NCI-H345 treated with DMSO at 0.1 percent for 48 hours (cell line): Measurements from ENCODE around the gene CIART.
"Not testable (repeated sequence)": the region's sequence is repeated elsewhere in the genome, so short reads cannot be mapped to it uniquely, and the experiment has no call there.

Experiments used
- DNase-seq: peaks from one replicate; lab custom pipeline; 2025; ENCODE audit not compliant: unreplicated experiment; lab: John Stamatoyannopoulos, UW

Gene CIART, protein sequence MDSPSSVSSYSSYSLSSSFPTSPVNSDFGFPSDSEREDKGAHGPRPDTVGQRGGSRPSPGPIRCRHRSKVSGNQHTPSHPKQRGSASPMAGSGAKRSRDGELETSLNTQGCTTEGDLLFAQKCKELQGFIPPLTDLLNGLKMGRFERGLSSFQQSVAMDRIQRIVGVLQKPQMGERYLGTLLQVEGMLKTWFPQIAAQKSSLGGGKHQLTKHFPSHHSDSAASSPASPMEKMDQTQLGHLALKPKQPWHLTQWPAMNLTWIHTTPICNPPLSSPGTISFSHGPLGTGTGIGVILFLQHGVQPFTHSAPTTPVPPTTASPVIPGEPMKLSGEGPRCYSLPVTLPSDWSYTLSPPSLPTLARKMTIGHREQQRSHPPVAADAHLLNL

DNA sequence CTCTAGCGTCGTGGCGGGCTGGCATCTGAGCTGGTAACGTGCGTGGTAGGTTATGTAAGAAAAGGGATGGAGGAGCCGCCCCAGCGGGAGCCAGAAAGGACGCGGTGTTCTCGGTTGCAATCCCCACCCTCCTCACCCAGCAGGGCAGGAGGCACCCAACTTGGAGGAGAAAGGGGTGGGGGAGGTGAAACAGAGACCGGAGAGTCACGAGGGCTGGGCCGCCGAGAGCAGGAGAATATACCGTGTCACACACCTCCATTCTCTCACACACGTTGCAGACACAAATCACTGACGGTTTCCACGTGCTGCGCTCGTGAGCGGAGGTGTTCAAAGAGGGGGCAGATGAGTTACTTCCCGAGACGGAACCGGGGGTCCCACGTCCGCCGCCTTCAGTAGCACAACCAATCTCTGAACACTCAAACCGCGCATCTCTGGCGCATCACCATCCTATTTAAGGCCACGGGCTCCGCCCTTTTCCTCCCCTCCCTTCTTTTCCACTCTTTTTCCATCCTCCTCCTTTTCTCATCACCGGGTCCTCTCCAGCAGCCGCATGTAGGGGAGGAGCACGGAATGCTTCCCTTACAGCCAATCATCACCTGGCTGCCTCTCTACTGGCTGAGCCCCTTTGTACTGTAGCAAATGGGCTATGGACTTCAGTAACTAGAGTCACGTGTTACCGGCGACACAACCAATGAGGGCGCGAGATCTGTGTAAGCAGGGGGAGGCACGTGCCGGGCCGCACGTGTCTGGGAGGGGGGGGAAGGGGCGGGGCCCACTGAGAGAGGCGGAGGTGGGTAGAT lies at the start of gene CIART:
Gene CIART, plus strand, starts transcription at position 797 of the 800 bp plus-strand sequence. CDS start 714 bp downstream, outside the sequence.
- DNase-seq: peak; percentile 100

DNA sequence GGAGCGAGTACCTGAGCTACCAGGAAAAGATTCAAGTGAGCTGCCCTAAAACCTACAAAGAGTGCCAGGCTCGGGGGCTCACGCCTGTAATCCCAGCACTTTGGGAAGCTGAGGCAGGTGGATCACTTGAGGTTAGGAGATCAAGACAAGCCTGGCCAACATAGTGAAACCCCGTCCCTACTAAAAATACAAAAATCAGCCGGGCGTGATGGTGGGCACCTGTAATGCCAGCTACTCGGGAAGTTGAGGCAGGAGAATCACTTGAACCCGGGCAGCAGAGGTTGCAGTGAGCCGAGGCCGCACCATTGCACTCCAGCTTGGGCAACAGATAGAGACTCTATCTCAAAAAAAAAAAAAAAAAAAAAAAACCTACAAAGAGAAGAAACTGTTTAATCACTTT lies 49.4 kb upstream of the CIART start:
- not testable (repeated sequence) for DNase-seq

DNA sequence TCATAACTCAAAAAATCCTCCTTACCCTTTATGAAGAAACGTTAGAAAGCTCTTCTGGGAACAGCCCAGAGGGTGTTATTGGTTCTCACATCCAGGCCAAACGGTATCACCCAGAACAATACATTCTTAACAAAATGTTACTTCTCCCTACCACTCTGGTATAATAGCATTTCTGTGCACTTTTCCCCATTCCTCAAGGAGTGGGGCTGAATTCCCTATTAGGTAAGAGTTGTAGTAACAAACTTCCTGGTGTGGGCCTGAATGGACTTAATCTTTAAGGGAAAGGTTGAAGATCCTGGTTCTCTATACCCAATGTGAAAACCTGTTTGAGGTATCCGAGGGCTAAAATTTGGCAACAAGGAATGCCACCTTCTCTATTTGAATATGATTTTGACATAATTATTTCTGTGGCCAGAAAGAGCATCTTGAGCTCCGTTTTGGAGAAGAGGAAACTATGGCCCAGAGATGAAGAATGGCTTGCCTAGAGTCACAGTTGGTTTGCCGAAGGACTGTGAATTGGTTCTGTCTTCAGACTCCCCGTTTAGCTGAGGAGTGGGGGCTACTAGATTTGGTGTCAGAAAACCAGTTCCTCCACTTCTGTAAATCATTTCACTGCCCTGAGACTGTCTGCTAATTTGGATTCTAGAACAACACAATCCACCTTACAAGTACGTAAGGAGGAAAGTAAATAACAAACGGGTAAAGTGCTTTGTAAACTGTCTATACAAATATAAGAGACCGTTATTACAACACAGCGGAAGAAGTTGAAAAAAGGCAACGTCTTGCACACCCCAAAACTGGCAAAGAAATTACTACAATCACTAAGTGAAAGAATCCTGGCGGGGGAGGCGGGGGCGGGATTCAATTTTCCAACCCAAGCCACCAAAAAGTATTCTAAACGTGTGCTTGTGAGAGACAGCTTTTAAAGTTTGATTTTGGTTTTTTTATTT lies 48.7 kb upstream of the CIART start:
- peak; percentile 35 for DNase-seq

DNA sequence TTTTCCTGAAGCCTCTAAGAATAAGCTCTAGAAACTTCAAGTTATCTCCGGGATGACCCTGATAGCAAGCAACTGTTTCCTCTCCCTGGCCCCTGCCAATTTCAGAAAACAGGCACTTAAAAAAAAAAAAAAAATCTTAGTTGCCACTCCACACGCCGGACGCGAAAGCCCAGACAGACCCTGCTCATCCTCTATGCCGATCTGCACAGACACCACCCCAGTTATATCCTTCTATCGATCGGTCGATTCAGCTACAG lies 48.1 kb upstream of the CIART start:
- DNase-seq: no peak

DNA sequence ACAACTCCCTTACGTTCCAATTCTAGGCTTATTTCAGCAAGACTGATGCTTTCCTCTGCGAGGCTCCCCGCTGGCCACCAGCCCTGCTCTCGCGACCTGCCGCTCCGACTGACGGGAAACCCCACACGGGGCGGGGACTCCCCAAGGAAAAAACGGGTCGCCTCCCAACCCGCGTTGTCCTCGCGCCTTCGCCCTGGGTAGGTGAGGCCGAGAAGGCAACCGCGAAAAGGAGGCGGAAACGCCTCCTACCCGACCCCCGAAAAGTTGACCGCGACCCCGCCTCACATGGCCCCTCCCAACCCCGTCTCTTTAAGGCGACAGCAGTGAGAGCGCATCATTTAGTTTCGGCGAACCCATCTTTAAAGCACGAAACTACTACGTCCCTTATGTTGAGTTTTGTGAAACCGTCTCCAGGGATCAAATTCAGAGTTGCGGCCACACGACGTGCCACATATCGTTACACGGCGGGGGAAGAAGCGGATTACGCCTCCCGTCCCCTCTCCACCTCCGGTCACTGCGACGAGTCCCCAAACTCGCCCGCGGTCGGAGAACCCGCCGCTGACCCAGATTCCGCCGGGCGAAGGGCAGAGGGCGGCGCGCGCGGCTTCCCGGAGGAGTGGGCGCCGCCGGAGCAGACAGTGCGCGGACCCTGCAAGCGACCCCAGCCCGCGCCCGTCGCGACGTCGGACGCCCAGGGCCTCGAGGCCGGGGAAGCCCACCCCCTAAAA lies 47.6 kb upstream of the CIART start:
- peak; percentile 89 for DNase-seq

DNA sequence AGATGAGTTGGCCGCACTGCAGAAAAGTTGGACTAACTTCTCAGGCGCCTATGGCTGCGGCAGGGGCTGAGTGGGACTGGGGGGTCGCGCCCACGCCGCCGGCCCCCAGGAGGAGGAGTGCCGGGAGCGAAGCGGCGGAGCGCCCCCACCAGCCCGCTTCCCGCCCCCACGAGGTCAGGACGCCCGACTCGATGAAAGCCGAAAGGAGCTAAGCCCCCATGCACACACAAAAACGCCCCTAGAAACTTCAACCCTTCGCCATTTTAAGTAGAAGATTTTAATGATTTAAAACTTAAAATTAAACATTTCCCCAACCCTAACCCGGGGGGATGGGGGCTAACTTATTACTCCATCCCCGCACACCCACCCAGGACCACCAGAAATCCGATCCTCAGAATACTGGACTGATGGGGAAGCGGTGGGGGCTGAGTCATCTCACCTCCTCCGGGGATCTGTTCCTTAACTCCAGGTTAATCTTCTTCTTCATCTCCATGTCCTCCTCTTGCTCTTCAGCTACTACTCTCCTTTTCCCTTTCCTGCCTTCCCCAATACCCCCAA lies 47.0 kb upstream of the CIART start:
- peak; percentile 82 for DNase-seq

DNA sequence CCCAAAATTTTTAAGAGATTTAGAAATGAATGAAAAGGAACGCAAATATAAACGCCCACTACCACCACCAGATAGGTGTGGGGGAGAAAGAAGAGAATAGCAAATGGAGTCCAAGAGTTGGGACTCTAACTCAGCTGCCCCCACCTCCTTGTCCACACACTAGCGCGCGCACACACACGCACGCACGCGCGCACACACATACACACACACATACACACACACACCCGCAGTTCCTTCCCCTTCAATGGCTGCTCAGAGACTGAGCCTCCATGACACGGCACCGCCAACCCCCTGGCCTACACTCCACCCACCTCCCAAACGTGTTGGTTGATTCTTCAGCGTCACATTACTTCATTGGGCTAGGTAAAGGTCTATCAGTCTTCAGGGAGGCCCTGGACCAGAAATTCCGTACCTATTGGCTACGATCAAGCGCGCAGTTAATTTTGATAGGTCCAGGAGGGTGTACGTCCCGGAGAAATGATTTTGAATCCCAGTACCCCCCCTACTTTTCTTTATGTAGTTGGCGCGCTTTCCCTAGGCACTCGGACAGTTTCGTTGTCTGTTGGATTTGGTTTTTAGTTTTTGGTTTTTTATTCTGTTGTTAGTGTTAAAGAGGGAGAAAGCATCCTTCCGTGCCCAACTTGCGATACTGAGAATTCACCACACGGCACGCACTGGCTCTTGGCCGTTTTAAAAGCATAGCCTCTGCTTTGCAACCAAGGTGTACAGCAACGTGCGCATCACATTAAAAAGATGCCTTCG lies 46.3 kb upstream of the CIART start, which contains the start of gene ANP32E:
Gene ANP32E, minus strand, starts transcription at position 261 of the 762 bp plus-strand sequence. CDS start 326 bp downstream, outside the sequence.
- DNase-seq: peak; percentile 100

DNA sequence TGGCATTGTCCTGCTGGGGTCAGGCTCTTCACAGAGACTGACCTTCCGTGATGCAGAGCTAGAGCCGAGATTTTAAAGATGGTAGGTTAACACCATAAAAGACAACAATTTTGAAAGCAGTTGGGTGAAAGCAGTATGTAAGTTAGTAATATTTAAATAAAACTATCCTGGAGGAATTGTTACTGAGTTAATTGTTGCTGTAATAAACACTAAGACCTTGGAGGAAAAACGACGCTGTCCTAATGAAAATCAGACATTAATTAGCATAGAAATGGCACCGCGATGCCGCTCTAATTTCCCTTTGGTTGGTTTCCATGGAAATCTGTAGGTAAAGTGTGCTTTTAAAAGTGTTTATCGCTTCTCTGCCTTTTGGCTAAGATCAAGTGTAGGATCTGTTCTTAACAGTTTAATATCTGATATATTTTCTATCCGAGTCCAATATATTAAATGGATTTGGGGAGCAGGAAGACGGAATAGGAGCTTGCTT lies 45.7 kb upstream of the CIART start:
- DNase-seq: no peak

DNA sequence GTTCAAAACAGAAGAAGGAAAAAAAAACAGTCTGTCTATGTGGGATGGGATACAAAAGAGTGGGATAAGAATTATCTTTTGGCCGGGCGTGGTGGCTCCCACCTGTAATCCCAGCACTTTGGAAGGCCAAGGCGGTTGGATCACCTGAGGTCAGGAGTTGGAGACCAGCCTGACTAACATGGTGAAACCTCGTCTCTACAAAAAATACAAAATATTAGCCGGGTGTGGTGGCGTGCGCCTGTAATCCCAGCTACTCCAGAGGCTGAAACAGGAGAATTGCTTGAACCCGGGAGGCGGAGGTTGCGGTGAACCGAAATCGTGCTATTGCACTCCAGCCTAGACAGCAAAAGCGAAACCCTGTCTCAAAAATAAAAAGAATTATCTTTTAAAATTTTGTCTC lies 45.2 kb upstream of the CIART start:
- DNase-seq: not testable (repeated sequence)

DNA sequence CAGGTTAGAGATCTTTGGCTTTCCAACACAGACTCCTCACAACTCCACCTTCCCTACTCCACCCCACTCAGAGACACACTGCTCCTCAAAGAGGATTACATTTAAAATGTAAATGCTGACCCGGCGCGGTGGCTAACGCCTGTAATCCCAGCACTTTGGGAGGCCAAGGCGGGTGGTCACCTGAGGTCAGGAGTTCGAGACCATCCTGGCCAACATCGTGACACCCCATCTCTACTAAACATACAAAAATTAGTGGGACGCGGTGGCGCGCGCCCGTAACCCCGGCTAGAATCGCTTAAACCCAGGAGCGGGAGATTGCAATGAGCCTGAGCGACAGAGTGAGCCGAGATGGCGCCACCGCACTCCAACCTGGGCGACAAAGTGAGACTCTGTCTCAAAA lies 44.6 kb upstream of the CIART start:
- no peak for DNase-seq

DNA sequence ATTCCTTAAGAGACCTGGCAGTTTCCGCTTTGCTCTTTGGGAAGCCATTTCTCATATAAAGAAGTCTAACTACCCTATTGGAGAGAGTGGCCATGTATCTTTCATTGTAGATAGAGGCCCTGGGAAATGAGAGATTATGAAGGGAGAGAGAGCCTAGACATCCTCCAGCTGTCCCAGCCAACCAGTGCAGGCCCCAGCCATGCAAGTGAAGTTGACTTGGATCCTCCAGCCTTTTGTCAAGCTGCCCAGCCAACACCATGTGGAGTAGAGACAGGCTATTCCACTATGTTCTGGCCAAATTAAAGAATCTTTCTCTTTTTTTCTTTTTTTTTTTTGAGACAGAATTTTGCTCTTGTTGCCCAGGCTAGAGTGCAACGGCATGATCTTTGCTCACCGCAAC lies 39.4 kb upstream of the CIART start:
- no peak for DNase-seq

DNA sequence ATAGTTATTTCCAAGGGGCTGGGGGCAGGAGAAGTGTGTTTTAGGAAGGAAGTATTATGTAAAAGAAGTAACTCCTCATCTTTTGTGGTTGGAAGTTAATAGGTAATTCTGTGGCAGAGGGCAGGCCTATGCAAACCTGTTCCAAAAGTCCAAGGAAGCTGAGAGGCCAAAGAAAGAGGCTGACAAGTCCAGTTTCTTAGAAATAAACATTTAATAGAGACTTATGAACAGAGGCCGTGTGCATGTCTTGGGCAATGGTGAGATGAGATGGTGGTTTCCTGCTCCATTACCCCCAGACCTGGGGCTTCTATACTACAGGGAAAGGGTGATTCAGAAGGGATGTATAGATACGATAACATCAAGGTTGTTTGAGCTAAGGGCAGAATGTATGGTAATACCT lies 32.4 kb upstream of the CIART start:
- no peak for DNase-seq

DNA sequence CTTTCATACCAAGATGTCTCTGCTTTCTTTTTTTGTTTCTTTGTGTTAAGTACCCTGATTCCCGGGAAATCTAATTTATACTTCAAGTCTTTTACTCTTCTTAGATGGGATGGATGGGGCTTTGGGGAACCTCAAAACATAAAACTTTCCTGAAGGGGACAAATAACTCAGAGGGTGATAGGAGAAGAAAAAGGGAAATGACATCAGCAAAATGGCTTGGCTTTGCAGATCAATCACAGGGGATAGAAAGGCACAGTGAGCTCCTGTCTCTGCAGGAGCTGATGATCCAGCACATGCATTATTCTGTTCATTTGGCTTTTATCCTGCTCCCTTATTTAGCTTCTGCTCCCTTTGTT lies 26.2 kb upstream of the CIART start:
- peak; percentile 61 for DNase-seq

DNA sequence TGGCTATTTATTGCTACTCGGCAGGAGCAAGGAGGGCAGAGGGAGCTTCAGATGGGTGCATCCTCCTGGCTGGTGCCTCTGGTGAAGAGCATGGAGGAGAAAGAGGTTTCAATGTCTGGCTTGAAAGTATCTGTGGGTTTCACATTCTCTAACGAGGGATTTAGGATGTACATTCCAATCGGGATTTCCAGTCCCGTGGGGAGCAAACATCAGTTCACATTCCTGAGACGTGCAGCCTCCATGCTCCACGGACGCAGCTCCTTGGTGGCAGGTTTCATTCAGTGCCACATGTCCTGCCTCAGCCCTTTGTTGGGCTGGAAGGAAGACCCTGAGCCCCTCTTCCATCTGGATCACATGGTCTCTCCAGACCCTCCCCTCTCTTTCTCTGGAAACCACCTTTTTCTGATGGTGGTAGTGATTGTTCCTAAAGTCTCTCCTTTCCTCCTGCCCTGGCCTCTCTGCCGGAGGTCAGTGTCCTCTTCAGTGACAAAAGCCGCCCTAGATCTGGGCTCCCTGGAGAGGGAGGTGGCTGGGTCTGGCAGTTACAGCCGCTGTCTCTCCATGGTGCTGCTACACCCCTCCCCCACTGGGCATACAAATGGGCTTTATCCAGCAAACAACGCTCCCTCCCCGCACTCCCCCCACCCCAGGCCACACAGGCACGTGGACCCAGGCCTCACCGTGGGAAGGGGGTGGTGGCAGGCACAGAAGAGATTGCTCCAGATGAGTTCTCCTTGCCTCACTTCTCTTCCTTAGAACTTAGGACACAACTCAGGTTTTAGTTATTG lies 25.6 kb upstream of the CIART start:
- no peak for DNase-seq

DNA sequence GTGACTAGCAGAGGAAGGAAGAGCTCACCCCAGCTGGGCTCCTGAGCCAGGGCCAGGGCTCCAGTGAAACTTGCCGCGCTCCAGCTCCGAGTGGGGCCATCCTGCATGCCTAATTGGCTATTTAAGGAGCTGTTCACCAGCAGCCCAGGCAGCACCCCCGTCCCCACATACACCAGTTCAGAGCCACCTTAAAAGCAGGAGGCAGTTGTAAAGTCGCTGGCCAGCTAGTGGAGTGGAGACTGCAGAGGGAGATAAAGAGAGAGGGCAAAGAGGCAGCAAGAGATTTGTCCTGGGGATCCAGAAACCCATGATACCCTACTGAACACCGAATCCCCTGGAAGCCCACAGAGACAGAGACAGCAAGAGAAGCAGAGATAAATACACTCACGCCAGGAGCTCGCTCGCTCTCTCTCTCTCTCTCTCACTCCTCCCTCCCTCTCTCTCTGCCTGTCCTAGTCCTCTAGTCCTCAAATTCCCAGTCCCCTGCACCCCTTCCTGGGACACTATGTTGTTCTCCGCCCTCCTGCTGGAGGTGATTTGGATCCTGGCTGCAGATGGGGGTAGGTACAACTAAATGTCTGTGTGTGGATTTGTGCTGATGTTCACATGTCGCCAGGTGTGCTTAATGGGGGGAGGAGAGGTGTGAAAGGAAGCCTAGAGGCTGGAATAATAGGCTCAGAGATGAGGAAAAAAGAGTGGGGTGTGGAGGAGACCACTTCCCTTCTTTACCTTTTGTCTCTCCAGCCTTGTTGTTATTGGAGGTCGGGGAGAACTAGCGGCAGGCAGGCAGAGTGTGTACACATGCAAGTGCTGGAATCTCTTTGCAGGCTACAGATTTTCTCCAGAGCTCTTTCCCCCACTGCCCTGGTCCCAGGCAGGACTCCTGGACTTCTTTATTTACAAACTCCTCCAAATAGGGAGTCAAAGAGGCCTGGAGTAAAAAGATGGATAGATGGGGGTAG lies 24.4 kb upstream of the CIART start, which contains the start of gene CA14:
Gene CA14, plus strand, starts transcription at position 151 of the 962 bp plus-strand sequence. Its CDS starts 355 bp downstream, at position 506.
- no peak for DNase-seq

DNA sequence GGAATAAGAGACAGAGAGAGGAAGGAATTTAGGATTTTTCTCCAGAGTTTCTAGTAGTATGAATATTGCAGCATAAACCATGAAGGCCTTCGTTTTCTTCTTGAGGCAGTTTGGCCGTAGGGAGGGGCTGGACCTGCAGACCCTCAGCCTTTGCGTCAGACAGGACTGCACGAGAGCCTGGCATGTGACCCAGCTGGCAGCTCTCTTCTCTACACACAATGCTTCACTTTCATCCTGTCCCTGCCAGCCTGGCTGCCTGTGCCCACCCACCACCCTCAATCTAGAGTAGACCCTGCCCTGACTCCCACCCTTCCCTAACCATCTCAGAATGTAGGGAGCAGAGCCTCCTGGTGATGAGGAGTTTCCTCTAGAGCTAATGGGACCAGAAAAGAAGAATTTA lies 23.1 kb upstream of the CIART start:
- no peak for DNase-seq
